Activated CD8-positive, alpha-beta T cell treated with anti-CD3 and anti-CD28 coated beads for 36 hours (primary cell): ENCODE measurements around the gene SULT1A4. TPM values are rescaled to one million over a fixed set of nuclear protein-coding genes. Genes with fewer than 3 reads are reported as not detected.
"Not testable (repeated sequence)": the region's sequence is repeated elsewhere in the genome, so short reads cannot be mapped to it uniquely, and the experiment has no call there.

Source experiments
- ATAC-seq: fragments of 200-7000 bp; cut with Tn5 transposase; one replicate; pipeline ENCODE4 v1.10.0; 2021; ENCODE audit warnings: mild to moderate bottlenecking, moderate library complexity
- CTCF ChIA-PET: fragments of 350-600 bp; sonication (Branson Sonifier 250); formaldehyde crosslinking; loops from one replicate; lab custom pipeline; 2021; ENCODE audit warnings: antibody characterized with exemption; lab: Charles Lee
- POLR2A ChIA-PET: fragments of 350-600 bp; sonication (Branson Sonifier 250); formaldehyde crosslinking; loops from one replicate; lab custom pipeline; 2021; ENCODE audit warnings: antibody characterized with exemption; lab: Charles Lee
- DNase-seq: peaks from one replicate; pipeline ENCODE4 v3.0.0-alpha.2; 2020
- H3K27ac Mint-ChIP-seq: one replicate; pipeline ENCODE4 v1.8.0; 2021; ENCODE audit warnings: mild to moderate bottlenecking, mixed read lengths
- H3K27me3 Mint-ChIP-seq: one replicate; pipeline ENCODE4 v1.8.0; 2021; ENCODE audit warnings: mixed read lengths
- H3K36me3 Mint-ChIP-seq: one replicate; pipeline ENCODE4 v1.8.0; 2021; ENCODE audit warnings: low read depth, mixed read lengths
- H3K4me1 Mint-ChIP-seq: one replicate; pipeline ENCODE4 v1.8.0; 2021; ENCODE audit warnings: low read depth, mixed read lengths
- H3K4me3 Mint-ChIP-seq: one replicate; pipeline ENCODE4 v1.8.0; 2021; ENCODE audit warnings: mild to moderate bottlenecking, moderate library complexity, mixed read lengths
- H3K9me3 Mint-ChIP-seq: one replicate; pipeline ENCODE4 v1.8.0; 2021; ENCODE audit warnings: mixed read lengths
- intact Hi-C: fragments of 100-400 bp; cut with micrococcal nuclease; formaldehyde crosslinking; loops from one replicate; pipeline ENCODE4 v1.10.0; 2022
- total RNA-seq, 2 experiments: library from RNA; stranded (reverse); gene quantifications; one replicate each; pipeline ENCODE4 v1.2.3, GENCODE V29; 2021

The SULT1A4 gene
- total RNA-seq, 2 experiments from 2014 or later: 1.6 to 2.3 TPM

DNA sequence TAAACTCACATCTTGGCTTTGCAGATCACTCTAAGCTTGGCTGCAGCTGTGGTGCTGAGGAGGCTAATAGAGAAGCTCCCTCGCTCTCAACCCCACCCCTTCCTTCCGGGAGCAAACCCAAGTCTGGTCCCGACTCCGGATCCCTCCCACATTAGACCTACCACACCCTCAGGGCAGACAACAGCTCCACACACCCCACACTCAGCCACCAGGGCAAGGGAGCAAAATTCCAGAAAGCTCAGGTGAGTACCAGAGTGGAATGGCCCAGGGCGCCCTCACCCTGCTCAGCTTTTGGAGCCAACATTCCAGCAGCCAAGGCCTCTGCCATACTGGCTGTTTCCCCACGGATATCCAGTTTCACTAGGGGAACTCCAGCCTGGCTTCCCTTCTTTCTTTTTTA lies 9.9 kb downstream of the SULT1A4 start:
- H3K27ac Mint-ChIP-seq, H3K9me3 Mint-ChIP-seq, H3K4me1 Mint-ChIP-seq, H3K4me3 Mint-ChIP-seq, intact Hi-C loops, H3K27me3 Mint-ChIP-seq, H3K36me3 Mint-ChIP-seq, CTCF ChIA-PET, POLR2A ChIA-PET: not testable (repeated sequence)
- ATAC-seq: peak; percentile 7
- DNase-seq: peak; percentile 31

DNA sequence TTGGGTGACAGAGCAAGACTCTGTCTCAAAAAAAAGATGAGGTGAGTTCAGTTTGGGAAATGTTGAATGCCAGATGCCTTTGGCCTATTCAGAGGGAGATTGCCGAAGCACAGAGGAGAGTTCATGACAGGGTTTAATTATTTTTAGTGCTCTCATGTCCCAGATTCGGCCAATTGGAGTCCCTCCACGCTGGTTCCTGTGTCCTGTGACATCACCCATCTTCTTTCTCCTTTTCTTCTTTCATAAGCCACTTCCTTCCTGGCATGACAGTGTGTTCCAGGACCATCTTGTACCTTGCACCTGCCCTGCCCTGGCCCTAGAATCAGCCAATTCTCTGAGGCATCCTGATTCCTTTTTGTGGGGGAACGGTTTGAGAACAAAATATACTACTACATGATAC lies 12.4 kb downstream of the SULT1A4 start:
- H3K4me3 Mint-ChIP-seq, CTCF ChIA-PET, H3K27me3 Mint-ChIP-seq, POLR2A ChIA-PET, H3K4me1 Mint-ChIP-seq, H3K27ac Mint-ChIP-seq, DNase-seq, intact Hi-C loops, H3K36me3 Mint-ChIP-seq, H3K9me3 Mint-ChIP-seq: not testable (repeated sequence)
- ATAC-seq: peak; percentile 65

DNA sequence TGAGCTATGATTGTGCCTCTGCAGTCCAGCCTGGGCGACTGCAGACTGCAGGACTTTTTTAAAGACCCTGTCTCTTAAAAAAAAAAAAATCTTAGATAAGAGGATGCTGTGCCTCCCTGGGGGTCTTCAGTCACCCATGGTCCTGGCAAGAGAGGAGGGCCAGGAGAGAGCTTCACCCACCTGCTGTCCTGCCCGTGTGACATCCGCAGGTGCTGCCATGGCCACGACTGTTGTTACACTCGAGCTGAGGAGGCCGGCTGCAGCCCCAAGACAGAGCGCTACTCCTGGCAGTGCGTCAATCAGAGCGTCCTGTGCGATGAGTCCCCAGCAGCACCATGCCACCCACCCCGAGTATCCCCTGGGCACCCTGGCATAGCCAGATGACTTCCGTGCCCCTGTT lies 22.6 kb downstream of the SULT1A4 start:
- not testable (repeated sequence) for H3K27me3 Mint-ChIP-seq

DNA sequence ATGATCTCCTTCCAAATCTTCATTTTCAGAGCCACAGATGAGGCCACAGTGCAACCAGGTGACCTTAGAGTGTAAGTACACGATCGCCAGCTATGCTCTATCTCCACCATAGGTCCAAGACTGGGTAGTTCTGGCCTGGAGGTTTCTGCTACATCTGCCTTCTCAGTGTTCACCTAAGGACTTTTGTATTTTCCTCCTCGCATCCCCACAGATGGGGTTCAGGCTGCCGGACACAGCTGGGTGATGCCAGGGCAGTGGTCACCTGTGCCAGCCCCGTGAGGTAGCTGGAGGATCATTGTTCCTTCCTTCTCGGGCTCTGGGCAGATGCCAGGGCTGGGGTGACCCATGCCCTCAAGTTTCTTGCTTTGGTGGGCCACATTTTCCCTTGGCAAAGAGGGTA lies 46.6 kb downstream of the SULT1A4 start, which contains the start of gene NPIPB12:
Gene NPIPB12, minus strand, starts transcription at position 101 of the 400 bp plus-strand sequence.
- ATAC-seq, H3K9me3 Mint-ChIP-seq, H3K4me3 Mint-ChIP-seq, DNase-seq, POLR2A ChIA-PET, H3K27ac Mint-ChIP-seq, H3K4me1 Mint-ChIP-seq, H3K36me3 Mint-ChIP-seq, intact Hi-C loops, H3K27me3 Mint-ChIP-seq, CTCF ChIA-PET: not testable (repeated sequence)

More for the DNA sequence above, 22.6 kb downstream of the SULT1A4 start:
- H3K4me3 Mint-ChIP-seq, H3K4me1 Mint-ChIP-seq, CTCF ChIA-PET, POLR2A ChIA-PET, intact Hi-C loops, ATAC-seq, DNase-seq, H3K36me3 Mint-ChIP-seq, H3K9me3 Mint-ChIP-seq, H3K27ac Mint-ChIP-seq: not testable (repeated sequence)

Other genes with a start within 250 kb of the SULT1A4 start
- gene NPIPB11, start 53.2 kb upstream of the SULT1A4 start, total RNA-seq: 1 to 10 TPM; 1.5 to 1.9 TPM
- gene BOLA2, start 5.6 kb upstream of the SULT1A4 start, total RNA-seq: 10 to 100 TPM; 10.4 to 12.3 TPM
- gene SLX1B, start 5.4 kb upstream of the SULT1A4 start, total RNA-seq: 10 to 100 TPM; 49.2 to 54.6 TPM
- 10 to 100 TPM; 67.9 to 83.6 TPM for gene NPIPB12, start 46.5 kb downstream of the SULT1A4 start, total RNA-seq
- gene SPN, start 203.3 kb downstream of the SULT1A4 start, total RNA-seq: 100 to 1,000 TPM; 110 to 119 TPM
- gene QPRT, start 219.3 kb downstream of the SULT1A4 start, total RNA-seq: 10 to 100 TPM in 1 of 2 experiments, 1 to 10 TPM in 1; 9.3 to 11.7 TPM